ENCODE measurements around the gene SIVA1. TPM values are rescaled to one million over a fixed set of nuclear protein-coding genes. Genes with fewer than 3 reads are reported as not detected.

The SIVA1 gene
- total and polyA plus RNA-seq, 9 of the 15 experiments (the other 6 are each of a cell fraction or from before 2014, with no cell fraction given) = 4.2 to 186 (median 54.2) TPM

GRCh38 chr14:104771918-104772706 is 19.2 kb downstream of the SIVA1 start:
- Histone ChIP-seq H3K27me3 (ENCODE audit: control insufficient read depth in 2 of 2, insufficient read depth in 2 of 2, low read length in 2 of 2) (no peaks in the 10 kb centered on the region), H4K20me1 (replicated peaks; ENCODE audit: control insufficient read depth, insufficient read depth, low read length) (no peaks in the 10 kb centered on the region), H3K9me3 (replicated peaks; ENCODE audit: control insufficient read depth, insufficient read depth, low read depth, low read length) (peaks cover 6% of the 10 kb centered on the region; the same call in 1 of the 2 replicates), H3K9ac (ENCODE audit: insufficient read depth in 1 of 2, low read depth in 2 of 2, low read length in 2 of 2) (no peak overlapping the region), H3K27ac (ENCODE audit: extremely low read depth, low read depth, low read length) (no peak overlapping the region), H3K4me2 (ENCODE audit: insufficient read depth, low read length) (no peak overlapping the region), H3K4me3 (no peak overlapping the region), H3K79me2 (ENCODE audit: control insufficient read depth, insufficient read depth, low read length) (no peaks in the 10 kb centered on the region), H3K9me1 (ENCODE audit: control insufficient read depth, insufficient read depth, low read length) (no peaks in the 10 kb centered on the region), H2AFZ (ENCODE audit: low read depth, low read length) (no peak overlapping the region), H3K4me1 (replicated peaks in 1 of 2; ENCODE audit: control insufficient read depth in 2 of 2, insufficient read depth in 2 of 2, low read length in 2 of 2) (peaks cover 6 to 53% of the 10 kb centered on the region in 2 experiments; a peak in 4 of 5 replicates), H3K36me3 (ENCODE audit: control insufficient read depth, insufficient read depth, low read length) (peaks cover 68% of the 10 kb centered on the region; the same call in 1 of the 3 replicates)
- no TSS peak for BruUV-seq (replicated peaks)
- FAIRE-seq = no peak
- in situ Hi-C loops (cut with MboI) = no loop called here
- ChIA-PET CTCF (ENCODE audit: low intra/inter-chr PET ratio) (no interaction called here), POLR2A (no interaction called here)
- TF ChIP-seq POLR2G (IDR thresholded peaks at IDR 0.05; ENCODE audit: low read depth, low read length) (0 out of 2 replicates have a peak, but pooled peaks have one; percentile 9), MTA3 (IDR thresholded peaks at IDR 0.05; ENCODE audit: borderline replicate concordance) (no peak)
- intact Hi-C loops (cut with micrococcal nuclease) = no loop called here
- ATAC-seq = no peak
- DNase-seq (ENCODE audit: extremely low read depth in 1 of 4, low spot score in 3 of 4) = no peak
- over 99% methylated on average over 21 of the region's 34 CpGs for WGBS (ENCODE audit: insufficient coverage, low coverage, missing lambda C conversion rate)

GRCh38 chr14:104772707-104773504 is 20.0 kb downstream of the SIVA1 start:
- Histone ChIP-seq H3K4me1 (replicated peaks in 1 of 2; ENCODE audit: control insufficient read depth in 2 of 2, insufficient read depth in 2 of 2, low read length in 2 of 2) (peaks cover 6 to 56% of the 10 kb centered on the region in 2 experiments; a peak in 4 of 5 replicates), H3K9me1 (ENCODE audit: control insufficient read depth, insufficient read depth, low read length) (no peaks in the 10 kb centered on the region), H3K9me3 (replicated peaks; ENCODE audit: control insufficient read depth, insufficient read depth, low read depth, low read length) (peaks cover 6% of the 10 kb centered on the region; the same call in 1 of the 2 replicates), H2AFZ (ENCODE audit: low read depth, low read length) (no peak overlapping the region), H3K79me2 (ENCODE audit: control insufficient read depth, insufficient read depth, low read length) (no peaks in the 10 kb centered on the region), H4K20me1 (replicated peaks; ENCODE audit: control insufficient read depth, insufficient read depth, low read length) (no peaks in the 10 kb centered on the region), H3K9ac (ENCODE audit: insufficient read depth in 1 of 2, low read depth in 2 of 2, low read length in 2 of 2) (no peak overlapping the region), H3K4me3 (no peak overlapping the region), H3K36me3 (ENCODE audit: control insufficient read depth, insufficient read depth, low read length) (peaks cover 72% of the 10 kb centered on the region; the same call in 1 of the 3 replicates), H3K27ac (ENCODE audit: extremely low read depth, low read depth, low read length) (no peak overlapping the region), H3K4me2 (ENCODE audit: insufficient read depth, low read length) (no peak overlapping the region), H3K27me3 (ENCODE audit: control insufficient read depth in 2 of 2, insufficient read depth in 2 of 2, low read length in 2 of 2) (no peaks in the 10 kb centered on the region)
- ATAC-seq (no peak), FAIRE-seq (no peak), DNase-seq (ENCODE audit: extremely low read depth in 1 of 4, low spot score in 3 of 4) (no peak)
- 94% methylated on average over 17 of the region's 38 CpGs for WGBS (ENCODE audit: insufficient coverage, low coverage, missing lambda C conversion rate)
- intact Hi-C loops (cut with micrococcal nuclease) (no loop called here), in situ Hi-C loops (cut with MboI) (no loop called here)
- ChIA-PET CTCF (ENCODE audit: low intra/inter-chr PET ratio) (no interaction called here), POLR2A (no interaction called here)
- no TSS peak for BruUV-seq (replicated peaks)
- TF ChIP-seq RBFOX2 (IDR thresholded peaks at IDR 0.05; ENCODE audit: low read depth, low read length) = no peak
- no peak for TF ChIP-seq RFX7 (CRISPR knock-in tag; IDR thresholded peaks at IDR 0.05)
- TF ChIP-seq, protein P1, sequence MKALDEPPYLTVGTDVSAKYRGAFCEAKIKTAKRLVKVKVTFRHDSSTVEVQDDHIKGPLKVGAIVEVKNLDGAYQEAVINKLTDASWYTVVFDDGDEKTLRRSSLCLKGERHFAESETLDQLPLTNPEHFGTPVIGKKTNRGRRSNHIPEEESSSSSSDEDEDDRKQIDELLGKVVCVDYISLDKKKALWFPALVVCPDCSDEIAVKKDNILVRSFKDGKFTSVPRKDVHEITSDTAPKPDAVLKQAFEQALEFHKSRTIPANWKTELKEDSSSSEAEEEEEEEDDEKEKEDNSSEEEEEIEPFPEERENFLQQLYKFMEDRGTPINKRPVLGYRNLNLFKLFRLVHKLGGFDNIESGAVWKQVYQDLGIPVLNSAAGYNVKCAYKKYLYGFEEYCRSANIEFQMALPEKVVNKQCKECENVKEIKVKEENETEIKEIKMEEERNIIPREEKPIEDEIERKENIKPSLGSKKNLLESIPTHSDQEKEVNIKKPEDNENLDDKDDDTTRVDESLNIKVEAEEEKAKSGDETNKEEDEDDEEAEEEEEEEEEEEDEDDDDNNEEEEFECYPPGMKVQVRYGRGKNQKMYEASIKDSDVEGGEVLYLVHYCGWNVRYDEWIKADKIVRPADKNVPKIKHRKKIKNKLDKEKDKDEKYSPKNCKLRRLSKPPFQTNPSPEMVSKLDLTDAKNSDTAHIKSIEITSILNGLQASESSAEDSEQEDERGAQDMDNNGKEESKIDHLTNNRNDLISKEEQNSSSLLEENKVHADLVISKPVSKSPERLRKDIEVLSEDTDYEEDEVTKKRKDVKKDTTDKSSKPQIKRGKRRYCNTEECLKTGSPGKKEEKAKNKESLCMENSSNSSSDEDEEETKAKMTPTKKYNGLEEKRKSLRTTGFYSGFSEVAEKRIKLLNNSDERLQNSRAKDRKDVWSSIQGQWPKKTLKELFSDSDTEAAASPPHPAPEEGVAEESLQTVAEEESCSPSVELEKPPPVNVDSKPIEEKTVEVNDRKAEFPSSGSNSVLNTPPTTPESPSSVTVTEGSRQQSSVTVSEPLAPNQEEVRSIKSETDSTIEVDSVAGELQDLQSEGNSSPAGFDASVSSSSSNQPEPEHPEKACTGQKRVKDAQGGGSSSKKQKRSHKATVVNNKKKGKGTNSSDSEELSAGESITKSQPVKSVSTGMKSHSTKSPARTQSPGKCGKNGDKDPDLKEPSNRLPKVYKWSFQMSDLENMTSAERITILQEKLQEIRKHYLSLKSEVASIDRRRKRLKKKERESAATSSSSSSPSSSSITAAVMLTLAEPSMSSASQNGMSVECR (CRISPR knock-in tag; IDR thresholded peaks at IDR 0.05) = no peak
- no peak for TF ChIP-seq FOXP1 (CRISPR knock-in tag; IDR thresholded peaks at IDR 0.05)
- TF ChIP-seq HDAC8 (tag; IDR thresholded peaks at IDR 0.05) = no peak
- no peak for TF ChIP-seq TAL1 (IDR thresholded peaks at IDR 0.05)
- TF ChIP-seq ZFX (CRISPR knock-in tag; IDR thresholded peaks at IDR 0.05) = no peak

Measured in K562 (cell line).